AG04449 (cell line): ENCODE measurements around the gene PRRC2B.
"Not testable (repeated sequence)": the region's sequence is repeated elsewhere in the genome, so short reads cannot be mapped to it uniquely, and the experiment has no call there.

Experiments used
- CTCF ChIA-PET: fragments of 350-600 bp; formaldehyde crosslinking; extraction: SDS; loops from one replicate; lab custom pipeline; 2021; ENCODE audit warnings: antibody characterized with exemption; lab: Yijun Ruan, JAX
- POLR2A ChIA-PET: fragments of 400-600, 350-600 bp; formaldehyde crosslinking; extraction: SDS; loops from one replicate; lab custom pipeline; 2020; ENCODE audit warnings: antibody characterized with exemption, inconsistent platforms; lab: Yijun Ruan, JAX
- DNase-seq: peaks from one replicate; pipeline ENCODE4 v3.0.0-alpha.2; 2010; ENCODE audit warnings: low read depth, low spot score
- H3K4me3 ChIP-seq: 2 replicates; pipeline ENCODE4 v1.5.1; 2011; ENCODE audit warnings: low read depth, mild to moderate bottlenecking, control low read depth, low read length
- TF ChIP-seq, protein P1 (sequence below): IDR thresholded peaks from one replicate; pipeline ENCODE4 v1.5.1; 2011; ENCODE audit warnings: mild to moderate bottlenecking, moderate library complexity, low read length, control low read depth, inconsistent platforms; ENCODE audit not compliant: insufficient read depth; ENCODE audit errors: missing control alignments

The PRRC2B gene

DNA sequence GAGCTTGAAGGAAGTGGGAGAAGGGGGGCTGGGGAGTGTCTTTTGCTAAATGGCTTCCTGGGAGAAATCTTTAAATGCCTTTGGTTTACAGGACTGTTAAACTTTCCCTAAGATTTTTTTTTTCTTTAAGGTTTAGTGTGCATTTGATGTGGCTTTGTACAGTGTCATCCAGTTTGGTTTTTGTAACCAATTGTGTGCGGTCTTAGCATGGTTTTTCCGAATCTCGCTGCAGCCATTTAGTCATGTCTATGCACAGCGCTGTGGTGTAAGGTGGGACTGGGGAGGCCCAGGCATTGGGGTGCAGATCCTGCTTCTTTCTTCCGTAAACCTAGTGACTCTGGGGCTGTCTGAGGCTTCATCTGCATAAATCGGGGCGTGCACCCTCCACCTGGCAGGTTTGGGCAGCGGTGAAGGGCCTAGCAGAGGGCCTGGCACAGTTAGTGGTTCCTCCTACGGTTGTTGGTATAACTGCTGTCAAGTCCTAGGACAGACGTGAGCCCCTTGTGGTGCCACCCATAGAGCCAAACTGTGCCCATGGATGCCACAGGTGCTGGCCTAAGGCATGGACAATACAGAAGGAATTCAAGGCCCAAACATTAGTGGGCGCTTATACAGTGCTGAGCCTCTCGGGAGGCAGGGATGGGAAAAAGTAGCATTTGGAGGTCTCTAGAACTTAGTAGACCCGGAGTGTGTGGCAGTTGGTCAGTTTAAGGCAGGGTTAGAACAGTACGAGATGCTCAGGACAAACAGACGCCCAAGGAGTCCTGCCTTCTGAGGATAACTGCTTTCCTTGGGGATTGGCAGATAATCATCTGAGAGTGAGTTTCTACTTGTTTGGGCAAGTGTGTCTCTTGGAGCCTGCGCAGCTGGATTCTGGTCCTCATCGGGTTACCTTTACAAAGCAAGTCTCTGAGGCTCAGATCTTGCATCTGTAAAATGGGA, 1.5 kb downstream of the PRRC2B start:
- POLR2A ChIA-PET, result interaction anchor here (1.1 to 1.2 kb wide), 2 partner anchors 10 to 218 kb away, joined by 3 read pairs; no protein-coding TSS in a partner anchor
- TF ChIP-seq, protein P1, sequence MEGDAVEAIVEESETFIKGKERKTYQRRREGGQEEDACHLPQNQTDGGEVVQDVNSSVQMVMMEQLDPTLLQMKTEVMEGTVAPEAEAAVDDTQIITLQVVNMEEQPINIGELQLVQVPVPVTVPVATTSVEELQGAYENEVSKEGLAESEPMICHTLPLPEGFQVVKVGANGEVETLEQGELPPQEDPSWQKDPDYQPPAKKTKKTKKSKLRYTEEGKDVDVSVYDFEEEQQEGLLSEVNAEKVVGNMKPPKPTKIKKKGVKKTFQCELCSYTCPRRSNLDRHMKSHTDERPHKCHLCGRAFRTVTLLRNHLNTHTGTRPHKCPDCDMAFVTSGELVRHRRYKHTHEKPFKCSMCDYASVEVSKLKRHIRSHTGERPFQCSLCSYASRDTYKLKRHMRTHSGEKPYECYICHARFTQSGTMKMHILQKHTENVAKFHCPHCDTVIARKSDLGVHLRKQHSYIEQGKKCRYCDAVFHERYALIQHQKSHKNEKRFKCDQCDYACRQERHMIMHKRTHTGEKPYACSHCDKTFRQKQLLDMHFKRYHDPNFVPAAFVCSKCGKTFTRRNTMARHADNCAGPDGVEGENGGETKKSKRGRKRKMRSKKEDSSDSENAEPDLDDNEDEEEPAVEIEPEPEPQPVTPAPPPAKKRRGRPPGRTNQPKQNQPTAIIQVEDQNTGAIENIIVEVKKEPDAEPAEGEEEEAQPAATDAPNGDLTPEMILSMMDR, result no peak
- peak overlapping the region; percentile 71 for H3K4me3 ChIP-seq

DNA sequence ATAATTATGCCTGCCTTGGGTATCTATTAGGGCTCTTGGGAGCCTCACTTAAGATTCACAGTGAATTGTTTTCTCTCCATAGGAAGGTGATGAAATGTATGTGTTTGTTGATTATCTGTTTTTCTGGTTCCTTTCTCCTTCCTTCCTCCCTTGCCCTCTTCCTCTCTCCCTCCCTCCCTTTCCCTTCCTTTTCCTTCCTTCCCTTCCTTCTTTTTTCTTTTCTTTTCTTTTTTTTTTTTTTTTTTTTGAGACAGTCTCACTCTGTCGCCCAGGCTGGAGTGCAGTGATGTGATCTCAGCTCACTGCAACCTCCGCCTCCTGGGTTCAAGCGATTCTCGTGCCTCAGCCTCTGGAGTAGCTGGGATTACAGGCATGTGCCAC, 2.2 kb downstream of the PRRC2B start:
- not testable (repeated sequence) for DNase-seq
- peak overlapping the region; percentile 71 for H3K4me3 ChIP-seq
- POLR2A ChIA-PET, result interaction anchor here (1.0 to 1.2 kb wide), 3 partner anchors 9 to 217 kb away, joined by 3 read pairs; no protein-coding TSS in a partner anchor
- CTCF ChIA-PET, result interaction anchor here (1.1 to 1.6 kb wide), 4 partner anchors 8 to 37 kb away, joined by 3 to 4 read pairs (median 3); no protein-coding TSS in a partner anchor

More for the DNA sequence above, 1.5 kb downstream of the PRRC2B start:
- DNase-seq, result no peak
- CTCF ChIA-PET, result interaction anchor here (1.5 to 1.6 kb wide), 2 partner anchors 8 to 12 kb away, joined by 3 to 4 read pairs; no protein-coding TSS in a partner anchor

DNA sequence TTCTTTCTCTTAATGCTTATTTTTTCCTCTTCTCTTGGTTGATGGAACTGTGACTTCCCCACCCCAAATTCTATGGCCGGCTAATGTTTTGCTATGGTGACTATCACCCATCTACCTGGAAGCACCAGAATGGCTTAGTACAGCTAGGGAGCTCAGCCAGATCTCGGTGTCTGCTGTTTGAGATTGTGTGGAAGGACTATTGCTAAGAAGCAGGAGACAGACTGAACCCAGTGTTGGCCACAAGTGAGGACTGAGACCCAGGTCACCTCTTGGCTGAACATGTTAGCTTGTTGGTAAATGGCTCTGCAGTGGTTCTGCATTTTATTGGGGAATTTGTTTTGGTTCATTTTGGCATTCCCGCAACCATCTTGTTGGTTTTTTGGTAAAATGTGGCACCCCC, 2.7 kb downstream of the PRRC2B start:
- no peak for DNase-seq
- CTCF ChIA-PET, result interaction anchor here (1.1 to 1.7 kb wide), 5 partner anchors 9 to 37 kb away, joined by 3 to 5 read pairs (median 4); no protein-coding TSS in a partner anchor
- TF ChIP-seq, protein P1, result no peak
- peak overlapping the region; percentile 46 for H3K4me3 ChIP-seq
- POLR2A ChIA-PET, result interaction anchor here (1.0 to 1.2 kb wide), 3 partner anchors 9 to 217 kb away, joined by 3 read pairs; no protein-coding TSS in a partner anchor

DNA sequence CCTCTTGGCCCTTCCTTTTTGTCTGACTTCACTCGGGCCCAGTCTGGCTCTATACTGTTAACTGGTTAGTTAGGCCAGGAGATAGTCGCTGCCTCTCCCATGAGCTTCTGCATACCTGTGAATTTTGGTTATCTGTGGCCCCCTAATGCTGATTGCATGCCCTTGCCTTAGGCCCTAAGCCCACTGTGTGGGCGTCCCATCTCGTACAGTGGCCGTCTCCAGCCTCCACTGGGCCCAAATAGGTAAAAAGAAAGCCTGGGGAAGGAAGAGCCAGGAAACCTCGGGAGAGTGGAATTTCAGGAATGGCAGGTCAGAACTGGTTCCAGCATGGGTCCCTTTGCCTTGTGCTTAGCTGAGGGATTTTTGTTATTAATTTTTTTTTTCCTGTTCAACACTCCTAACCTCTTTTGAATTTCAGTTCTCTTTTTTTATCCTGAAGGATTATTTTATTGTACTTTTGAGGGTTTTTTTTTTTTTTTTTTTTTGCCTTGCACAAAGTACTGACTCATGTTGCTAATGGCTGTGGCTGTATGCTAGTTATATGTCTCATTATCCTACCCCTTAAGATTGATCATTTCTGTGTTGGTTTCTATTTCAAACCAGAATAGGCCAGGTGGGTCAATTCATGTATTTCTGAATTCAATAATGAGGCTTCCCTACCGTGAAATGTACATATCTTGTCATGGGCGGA, 3.4 kb downstream of the PRRC2B start:
- ChIA-PET POLR2A (interaction anchor here (1.0 to 1.2 kb wide), 2 partner anchors 24 to 216 kb away, joined by 3 read pairs; no protein-coding TSS in a partner anchor), CTCF (interaction anchor here (1.1 to 1.7 kb wide), 5 partner anchors 8 to 36 kb away, joined by 3 to 5 read pairs (median 4); no protein-coding TSS in a partner anchor)
- TF ChIP-seq, protein P1, result no peak
- no peak for DNase-seq
- H3K4me3 ChIP-seq, result peak overlapping the region; percentile 46

DNA sequence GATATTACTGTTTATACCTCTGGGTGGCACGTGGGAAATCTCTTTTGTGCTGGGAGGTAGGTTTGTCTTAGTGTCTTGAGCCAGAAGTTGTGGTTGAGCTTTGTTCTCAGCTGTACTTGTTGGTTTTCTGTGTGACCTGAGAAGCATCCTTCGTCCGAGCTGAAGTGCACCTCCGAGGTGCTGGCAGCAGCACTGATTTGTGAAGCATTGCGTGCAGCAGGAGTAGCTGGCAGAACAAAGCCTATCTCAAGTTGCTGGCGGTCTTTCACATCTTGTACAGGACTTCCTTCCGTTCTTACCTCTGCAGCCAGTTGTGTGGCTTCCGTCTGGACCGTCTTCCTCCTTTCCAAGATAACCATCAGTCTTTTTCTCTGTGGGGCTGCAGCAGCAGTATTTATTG, 4.3 kb downstream of the PRRC2B start:
- TF ChIP-seq, protein P1, result no peak
- ChIA-PET POLR2A (no interaction called here), CTCF (interaction anchor here (1.7 kb wide), 1 partner anchor 7 kb away, joined by 5 read pairs; no protein-coding TSS in a partner anchor)
- no peak overlapping the region for H3K4me3 ChIP-seq
- DNase-seq, result no peak

DNA sequence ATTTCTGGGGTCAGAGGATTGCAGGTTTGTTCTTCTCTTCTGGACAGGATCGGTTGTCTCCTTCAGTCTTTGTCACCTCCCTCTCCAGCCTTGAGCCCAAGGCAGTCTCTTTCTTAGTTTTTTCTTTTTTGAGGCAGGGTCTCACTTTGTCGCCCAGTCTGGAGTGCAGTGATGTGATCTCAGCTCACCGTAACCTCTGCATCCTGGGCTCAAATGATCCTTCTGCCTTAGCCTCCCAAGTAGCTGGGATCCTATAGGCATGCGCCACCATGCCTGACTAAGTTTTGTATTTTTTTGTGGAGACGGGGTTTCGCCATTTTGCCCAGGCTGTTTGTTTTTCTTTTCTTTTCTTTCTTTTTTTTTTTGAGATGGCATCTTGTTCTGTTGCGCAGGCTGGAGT, 6.1 kb downstream of the PRRC2B start:
- no peak overlapping the region for H3K4me3 ChIP-seq
- TF ChIP-seq, protein P1, result no peak
- POLR2A ChIA-PET, result no interaction called here
- CTCF ChIA-PET, result no interaction called here
- DNase-seq, result no peak
